T-helper 2 cell treated with Interferon-gamma antibody and Interleukin-4, amounts not matched to agents 5 μg/mL and 100 μg/mL, for 36 hours (primary cell): ENCODE data around the gene FXYD1.
"Not testable (repeated sequence)": the region's sequence is repeated elsewhere in the genome, so short reads cannot be mapped to it uniquely, and the experiment has no call there.

Source experiments
- DNase-seq: peaks from one replicate; pipeline ENCODE4 v3.0.0; 2021; ENCODE audit warnings: low spot score
- H3K27ac Mint-ChIP-seq: one replicate; pipeline ENCODE4 v1.8.0; 2021; ENCODE audit warnings: mild to moderate bottlenecking, mixed read lengths
- H3K27me3 Mint-ChIP-seq: one replicate; pipeline ENCODE4 v1.8.0; 2021; ENCODE audit warnings: low read depth, mixed read lengths
- H3K36me3 Mint-ChIP-seq: one replicate; pipeline ENCODE4 v1.8.0; 2021; ENCODE audit warnings: low read depth, mixed read lengths
- H3K4me1 Mint-ChIP-seq: one replicate; pipeline ENCODE4 v1.8.0; 2021; ENCODE audit warnings: low read depth, mixed read lengths
- H3K4me3 Mint-ChIP-seq: one replicate; pipeline ENCODE4 v1.8.0; 2022; ENCODE audit warnings: mild to moderate bottlenecking, moderate library complexity, mixed read lengths
- H3K9me3 Mint-ChIP-seq: one replicate; pipeline ENCODE4 v1.8.0; 2021; ENCODE audit warnings: mixed read lengths

The FXYD1 gene

DNA sequence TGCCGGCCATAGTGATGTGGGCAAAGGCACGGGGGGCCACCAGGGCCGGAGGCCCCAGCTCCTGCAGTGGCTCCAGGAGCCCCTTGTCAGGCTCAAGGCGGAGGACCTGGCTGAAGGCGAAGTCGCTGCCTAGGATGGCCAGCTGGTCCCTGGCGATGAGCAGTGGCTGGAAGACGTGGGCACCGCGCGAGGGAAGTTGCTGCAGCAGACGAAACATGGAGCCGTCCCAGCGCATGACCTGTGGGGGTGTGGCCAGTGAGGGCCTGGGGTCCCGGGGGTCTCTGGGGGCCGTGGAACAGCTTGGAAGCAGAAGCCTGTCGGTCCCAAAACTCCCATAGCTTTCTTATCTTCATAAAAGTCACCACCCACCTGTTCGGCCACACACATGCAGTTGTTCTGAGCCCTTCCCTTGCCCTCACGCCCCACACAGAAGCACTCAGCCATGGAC lies 13.3 kb upstream of the FXYD1 start:
- Mint-ChIP-seq H3K36me3 (no peaks in the 10 kb centered on the region), H3K9me3 (no peaks in the 10 kb centered on the region), H3K4me3 (no peak overlapping the region), H3K27ac (no peak overlapping the region), H3K4me1 (peaks cover 10% of the 10 kb centered on the region), H3K27me3 (no peaks in the 10 kb centered on the region)
- no peak for DNase-seq

- no peak overlapping the region for H3K27ac Mint-ChIP-seq
- no peak for DNase-seq
- H3K4me1 Mint-ChIP-seq = peaks cover 10% of the 10 kb centered on the region
- H3K36me3 Mint-ChIP-seq = no peaks in the 10 kb centered on the region
- no peaks in the 10 kb centered on the region for H3K27me3 Mint-ChIP-seq
- H3K9me3 Mint-ChIP-seq = no peaks in the 10 kb centered on the region
- no peak overlapping the region for H3K4me3 Mint-ChIP-seq
Observed at GRCh38 chr19:35125749-35126623, 12.6 kb upstream of the FXYD1 start.

DNA sequence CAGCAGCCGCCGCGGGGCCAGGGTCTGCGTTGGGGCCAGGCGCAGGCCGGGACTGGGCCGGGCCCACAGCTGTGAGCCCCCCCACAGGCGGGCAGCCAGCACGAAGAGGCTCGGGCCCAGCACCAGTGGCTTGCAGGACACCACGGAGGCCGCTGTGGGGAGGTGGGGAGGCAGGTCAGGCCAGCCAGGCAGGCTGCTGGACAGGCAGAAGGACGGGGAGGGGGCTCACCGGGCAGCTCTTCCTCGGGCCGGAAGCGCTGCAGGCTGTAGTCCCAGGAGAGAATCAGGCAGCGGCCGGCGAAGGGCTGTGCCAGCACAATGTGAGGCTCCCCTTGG lies 12.0 kb upstream of the FXYD1 start:
- Mint-ChIP-seq H3K27ac (no peak overlapping the region), H3K36me3 (no peaks in the 10 kb centered on the region), H3K4me1 (peaks cover 10% of the 10 kb centered on the region), H3K27me3 (no peaks in the 10 kb centered on the region), H3K9me3 (no peaks in the 10 kb centered on the region), H3K4me3 (no peak overlapping the region)
- DNase-seq = no peak

DNA sequence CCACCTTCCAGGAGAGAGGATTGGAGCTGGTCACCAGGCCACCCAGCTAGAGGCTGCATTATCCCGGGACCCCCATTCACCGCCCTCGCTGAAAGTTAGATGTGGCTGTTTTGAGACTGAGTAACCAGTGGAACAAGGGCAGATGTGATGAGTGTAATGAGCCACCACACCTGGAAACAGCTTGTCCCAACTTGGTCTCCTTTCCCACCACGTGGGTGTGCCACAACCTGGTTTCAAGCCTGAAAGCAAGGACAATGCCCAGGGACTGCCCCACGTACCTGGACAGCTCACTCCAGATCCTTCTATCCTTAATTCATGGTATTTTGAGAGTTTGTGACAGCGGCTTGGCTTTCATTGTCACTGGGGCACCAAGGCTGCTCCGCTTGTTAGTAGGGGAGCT lies 10.8 kb upstream of the FXYD1 start:
- Mint-ChIP-seq H3K4me3 (no peak overlapping the region), H3K4me1 (peaks cover 10% of the 10 kb centered on the region), H3K36me3 (no peaks in the 10 kb centered on the region), H3K27ac (no peak overlapping the region), H3K27me3 (no peaks in the 10 kb centered on the region), H3K9me3 (no peaks in the 10 kb centered on the region)
- DNase-seq = no peak

- DNase-seq = no peak
- Mint-ChIP-seq H3K4me1 (peaks cover 10% of the 10 kb centered on the region), H3K9me3 (no peaks in the 10 kb centered on the region), H3K36me3 (no peaks in the 10 kb centered on the region), H3K27me3 (no peaks in the 10 kb centered on the region), H3K4me3 (no peak overlapping the region), H3K27ac (no peak overlapping the region)
Observed at GRCh38 chr19:35128398-35129057, 10.1 kb upstream of the FXYD1 start.

GRCh38 chr19:35129724-35130274 lies 8.8 kb upstream of the FXYD1 start:
- not testable (repeated sequence) for H3K9me3 Mint-ChIP-seq, H3K36me3 Mint-ChIP-seq, H3K27ac Mint-ChIP-seq, H3K27me3 Mint-ChIP-seq, H3K4me3 Mint-ChIP-seq, H3K4me1 Mint-ChIP-seq, DNase-seq

DNA sequence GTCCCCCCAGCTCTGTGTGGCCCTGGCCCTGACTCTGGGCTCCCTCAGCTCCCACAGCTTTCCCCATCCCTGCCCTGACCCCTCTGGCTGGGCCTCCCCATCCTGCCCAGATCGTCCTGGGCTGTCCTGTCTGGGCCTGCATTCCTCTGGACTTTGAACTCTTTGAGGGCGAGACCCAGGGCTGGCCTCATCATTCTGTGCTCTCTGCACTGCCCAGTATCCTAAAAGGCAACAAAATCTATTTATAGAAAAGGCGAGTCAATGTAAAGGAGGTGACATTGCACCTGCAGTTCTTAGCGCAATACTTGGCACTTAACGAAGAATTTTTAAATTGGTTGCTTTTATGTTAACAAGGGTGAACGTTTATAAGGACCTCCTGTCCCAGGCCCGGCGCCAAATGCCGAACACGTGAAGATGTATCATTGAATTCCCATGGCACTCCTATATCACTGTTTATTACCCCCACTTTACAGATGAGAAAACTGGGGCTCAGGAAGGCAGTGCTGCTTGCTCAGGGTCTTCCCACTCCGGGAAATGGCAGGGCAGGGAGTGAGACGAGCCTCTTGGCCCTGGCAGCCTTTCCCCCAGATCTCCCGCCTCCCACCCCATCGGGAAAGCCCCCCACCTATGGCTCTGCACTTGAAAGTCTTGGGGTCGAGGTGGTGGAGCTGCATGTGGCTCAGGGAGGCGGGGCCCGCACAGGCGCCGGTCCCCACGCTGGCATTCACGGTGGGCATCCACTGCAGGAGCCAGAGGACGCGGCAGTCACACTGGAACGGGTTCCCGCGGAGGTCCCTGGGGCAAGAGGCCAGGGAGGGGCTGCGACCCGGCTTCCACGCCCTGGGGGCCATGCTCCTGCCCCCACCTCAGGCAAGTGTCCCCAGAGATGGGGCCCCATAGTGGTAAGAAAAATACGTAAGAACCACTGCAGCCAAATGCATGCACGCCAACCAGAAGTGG lies 7.6 kb upstream of the FXYD1 start:
- no peaks in the 10 kb centered on the region for H3K9me3 Mint-ChIP-seq
- DNase-seq = no peak
- no peak overlapping the region for H3K27ac Mint-ChIP-seq
- no peaks in the 10 kb centered on the region for H3K27me3 Mint-ChIP-seq
- peaks cover 4% of the 10 kb centered on the region for H3K4me1 Mint-ChIP-seq
- no peak overlapping the region for H3K4me3 Mint-ChIP-seq
- no peaks in the 10 kb centered on the region for H3K36me3 Mint-ChIP-seq

DNA sequence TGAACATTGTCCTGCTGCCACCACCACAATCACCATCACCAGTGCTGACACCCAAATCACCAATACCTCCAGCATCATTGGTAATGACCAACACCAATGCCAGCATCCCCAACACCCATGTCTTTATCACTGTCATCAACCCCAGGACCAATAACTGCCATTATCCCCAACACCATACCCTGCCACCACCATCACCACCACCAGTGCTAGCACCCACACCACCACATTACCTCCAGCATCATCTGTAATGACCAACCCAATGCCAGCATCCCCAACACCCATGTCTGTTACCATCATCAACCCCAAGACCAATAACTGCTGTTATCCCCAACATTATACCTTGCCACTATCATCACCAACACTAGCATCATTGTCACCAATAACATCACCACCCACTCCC lies 6.4 kb upstream of the FXYD1 start:
- Mint-ChIP-seq H3K36me3 (no peaks in the 10 kb centered on the region), H3K27me3 (no peaks in the 10 kb centered on the region), H3K9me3 (no peaks in the 10 kb centered on the region), H3K27ac (no peak overlapping the region), H3K4me3 (no peak overlapping the region), H3K4me1 (peaks cover 4% of the 10 kb centered on the region)
- DNase-seq = no peak

DNA sequence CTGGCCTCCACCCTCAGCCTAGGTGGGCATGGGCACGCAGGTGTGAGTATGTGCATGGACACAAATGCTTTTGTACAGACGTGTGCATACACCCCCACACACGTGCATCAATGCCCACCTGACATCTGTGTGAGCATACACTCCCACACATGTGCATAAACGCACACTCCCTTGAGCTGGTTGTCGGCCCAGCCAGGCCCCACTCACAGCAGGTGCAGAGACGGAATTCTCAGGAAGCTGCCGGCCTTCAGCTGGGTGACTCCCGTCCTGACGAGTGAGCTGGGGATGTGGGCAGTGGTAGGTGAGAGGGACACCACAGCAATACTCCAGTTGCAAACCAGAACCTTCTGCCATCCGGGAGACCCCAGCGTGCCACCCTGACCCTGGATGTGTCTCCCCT lies 4.8 kb upstream of the FXYD1 start:
- H3K4me1 Mint-ChIP-seq = peaks cover 4% of the 10 kb centered on the region
- no peak for DNase-seq
- no peak overlapping the region for H3K4me3 Mint-ChIP-seq
- no peaks in the 10 kb centered on the region for H3K36me3 Mint-ChIP-seq
- H3K9me3 Mint-ChIP-seq = no peaks in the 10 kb centered on the region
- H3K27ac Mint-ChIP-seq = no peak overlapping the region
- no peaks in the 10 kb centered on the region for H3K27me3 Mint-ChIP-seq

GRCh38 chr19:35134601-35135242 lies 3.9 kb upstream of the FXYD1 start, which contains the start of gene LGI4:
Gene LGI4 (minus strand): TSS chr19:35135059. CDS start chr19:35134680, 379 bp downstream.
- H3K36me3 Mint-ChIP-seq = no peaks in the 10 kb centered on the region
- H3K4me1 Mint-ChIP-seq = peaks cover 4% of the 10 kb centered on the region
- no peak within 1 kb of the TSS for H3K27ac Mint-ChIP-seq
- DNase-seq = no peak
- H3K4me3 Mint-ChIP-seq = no peak within 1 kb of the TSS
- H3K27me3 Mint-ChIP-seq = no peaks in the 10 kb centered on the region
- no peaks in the 10 kb centered on the region for H3K9me3 Mint-ChIP-seq

- H3K27ac Mint-ChIP-seq = no peak overlapping the region
- H3K9me3 Mint-ChIP-seq = no peaks in the 10 kb centered on the region
- no peaks in the 10 kb centered on the region for H3K36me3 Mint-ChIP-seq
- no peak overlapping the region for H3K4me3 Mint-ChIP-seq
- peaks cover 4% of the 10 kb centered on the region for H3K4me1 Mint-ChIP-seq
- peak; percentile 54 for DNase-seq
- H3K27me3 Mint-ChIP-seq = no peaks in the 10 kb centered on the region
Observed at GRCh38 chr19:35135389-35135909, 3.2 kb upstream of the FXYD1 start.

DNA sequence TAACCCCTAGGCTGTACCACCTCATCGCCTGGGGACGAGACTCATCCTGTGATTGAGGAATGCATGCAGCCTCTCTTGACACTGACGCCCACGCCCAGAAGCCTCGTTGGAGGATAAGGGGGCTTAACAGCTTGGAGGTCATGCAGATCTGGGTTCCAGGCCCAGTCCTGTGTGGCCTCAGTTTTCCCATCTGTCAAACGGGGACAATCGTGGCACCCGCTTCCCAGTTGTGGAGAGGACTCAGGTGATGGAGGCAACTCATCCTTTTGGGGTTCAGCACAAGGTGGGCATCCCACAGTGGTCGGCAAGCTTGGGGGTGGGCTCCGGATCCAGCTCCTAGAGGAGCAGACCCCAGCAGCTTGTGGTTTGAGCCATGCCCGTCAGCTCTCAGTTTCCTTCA lies 2.4 kb upstream of the FXYD1 start:
- Mint-ChIP-seq H3K4me3 (no peak overlapping the region), H3K36me3 (no peaks in the 10 kb centered on the region), H3K9me3 (no peaks in the 10 kb centered on the region), H3K27me3 (peaks cover 4% of the 10 kb centered on the region), H3K27ac (no peak overlapping the region), H3K4me1 (peaks cover 9% of the 10 kb centered on the region)
- no peak for DNase-seq
